Heart left ventricle (tissue), 13 donors: ENCODE results near the gene CRISPLD2.

Source experiments
- POLR2A ChIP-seq, 2 donors: fragments of 450-650 bp; IDR thresholded peaks; one replicate each; pipeline ENCODE4 v1.6.1; 2017; ENCODE audit warnings: antibody characterized with exemption in 2 of 2, mild to moderate bottlenecking in 2 of 2, moderate library complexity in 2 of 2
- TF ChIP-seq, protein P1 (sequence below), 12 donors: fragments of 200-600 bp; sonication (generic) in 4 of 12; IDR thresholded peaks; one replicate each; pipeline versions ENCODE4 v1.5.0 to v1.8.0; 2018 to 2022; ENCODE audit warnings: antibody characterized with exemption in 12 of 12, mild to moderate bottlenecking in 5 of 12
- donor health status: ischemic (EF 13 %, LVEDD 7.1; RV severe dilation, severe dysfunction).
- donor health status: DM: no; HTN: yes; CAD: no.
- donor health status: DM: no; HTN: no; CAD: no.
- donor health status: ischemic (EF 25% LVEDD 6.9; RV normal size, moderate dysfunction).
- donor health status: ischemic (EF 25% LVEDD 5.7; RV mildly dilated, moderate dysfunction).
- donor health status: ischemic (EF 35%, LVEDD 5.7; RV mildly dilated, moderate dysfunction).
- donor health status: nonischemic (EF 11% LVEDD 7.7; RV severe dilation, severe dysfunction).
- donor health status: DM: yes; HTN: yes; CAD: no.
- donor health status: PGD.
- donor health status: ischemic (EF 29% LVEDD 5.4; RV normal size, mild dysfunction).
- donor health status: nonischemic (EF 23%, LVEDD 6.1; RV moderate dilation, normal function).

DNA sequence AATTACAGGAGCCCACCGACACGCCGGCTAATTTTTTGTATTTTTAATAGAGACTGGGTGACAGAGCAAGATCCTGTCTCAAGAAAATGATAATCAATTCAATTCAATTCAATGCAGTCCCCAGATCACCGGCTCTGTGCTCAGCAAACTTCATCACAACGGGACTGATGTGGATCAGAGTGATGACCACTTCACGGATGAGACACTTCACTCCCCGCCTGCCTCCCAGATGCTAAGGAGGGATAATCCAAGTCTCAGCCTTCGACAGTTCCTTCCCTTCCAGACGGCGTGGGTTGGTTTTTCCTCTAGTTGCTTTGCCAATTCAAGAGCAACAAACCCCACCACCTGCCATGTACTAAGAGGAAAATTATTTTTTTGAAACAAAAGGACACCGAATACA, 97.7 kb downstream of the CRISPLD2 start:
- TF ChIP-seq, protein P1, sequence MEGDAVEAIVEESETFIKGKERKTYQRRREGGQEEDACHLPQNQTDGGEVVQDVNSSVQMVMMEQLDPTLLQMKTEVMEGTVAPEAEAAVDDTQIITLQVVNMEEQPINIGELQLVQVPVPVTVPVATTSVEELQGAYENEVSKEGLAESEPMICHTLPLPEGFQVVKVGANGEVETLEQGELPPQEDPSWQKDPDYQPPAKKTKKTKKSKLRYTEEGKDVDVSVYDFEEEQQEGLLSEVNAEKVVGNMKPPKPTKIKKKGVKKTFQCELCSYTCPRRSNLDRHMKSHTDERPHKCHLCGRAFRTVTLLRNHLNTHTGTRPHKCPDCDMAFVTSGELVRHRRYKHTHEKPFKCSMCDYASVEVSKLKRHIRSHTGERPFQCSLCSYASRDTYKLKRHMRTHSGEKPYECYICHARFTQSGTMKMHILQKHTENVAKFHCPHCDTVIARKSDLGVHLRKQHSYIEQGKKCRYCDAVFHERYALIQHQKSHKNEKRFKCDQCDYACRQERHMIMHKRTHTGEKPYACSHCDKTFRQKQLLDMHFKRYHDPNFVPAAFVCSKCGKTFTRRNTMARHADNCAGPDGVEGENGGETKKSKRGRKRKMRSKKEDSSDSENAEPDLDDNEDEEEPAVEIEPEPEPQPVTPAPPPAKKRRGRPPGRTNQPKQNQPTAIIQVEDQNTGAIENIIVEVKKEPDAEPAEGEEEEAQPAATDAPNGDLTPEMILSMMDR (IDR thresholded peaks at IDR 0.05) = no peak
- TF ChIP-seq POLR2A (IDR thresholded peaks at IDR 0.05) = no peak
